ENCODE measurements around the gene CORO6.

Gene CORO6

GRCh38 chr17:29573558-29573869, 49.2 kb downstream of the CORO6 start:
- TF ChIP-seq CTCF (IDR thresholded peaks at IDR 0.05; ENCODE audit: low read depth, low read length, missing control alignments) = no peak
- no peaks in the 10 kb centered on the region for H3K27me3 ChIP-seq (replicated peaks)
- no peak overlapping the region for H3K4me3 ChIP-seq (ENCODE audit: low read depth, low read length)
- no peak overlapping the region for H3K27ac ChIP-seq
- DNase-seq = no peak
- peaks cover 46% of the 10 kb centered on the region for H3K36me3 ChIP-seq (replicated peaks)
- in situ Hi-C loops (cut with HindIII; ENCODE audit: low pct_ligation_motif_present, low sequenced_read_pairs) = no loop called here

GRCh38 chr17:29572691-29573557, 49.8 kb downstream of the CORO6 start:
- no peak for DNase-seq
- Histone ChIP-seq H3K4me3 (ENCODE audit: low read depth, low read length) (peak overlapping the region; percentile 27), H3K27ac (no peak overlapping the region), H3K36me3 (replicated peaks) (peaks cover 40% of the 10 kb centered on the region), H3K27me3 (replicated peaks) (no peaks in the 10 kb centered on the region)
- peak; percentile 66 for TF ChIP-seq CTCF (IDR thresholded peaks at IDR 0.05; ENCODE audit: low read depth, low read length, missing control alignments)
- in situ Hi-C loops (cut with HindIII; ENCODE audit: low pct_ligation_motif_present, low sequenced_read_pairs) = no loop called here

GRCh38 chr17:29571883-29572681, 50.6 kb downstream of the CORO6 start:
- in situ Hi-C loops (cut with HindIII; ENCODE audit: low pct_ligation_motif_present, low sequenced_read_pairs) = no loop called here
- no peak for DNase-seq
- no peaks in the 10 kb centered on the region for H3K27me3 ChIP-seq (replicated peaks)
- no peak overlapping the region for H3K27ac ChIP-seq
- no peak for TF ChIP-seq CTCF (IDR thresholded peaks at IDR 0.05; ENCODE audit: low read depth, low read length, missing control alignments)
- peak overlapping the region; percentile 27 for H3K4me3 ChIP-seq (ENCODE audit: low read depth, low read length)
- H3K36me3 ChIP-seq (replicated peaks) = peaks cover 33% of the 10 kb centered on the region

- Histone ChIP-seq H3K4me3 (ENCODE audit: low read depth, low read length) (no peak overlapping the region), H3K27ac (no peak overlapping the region), H3K36me3 (replicated peaks) (peaks cover 27% of the 10 kb centered on the region), H3K27me3 (replicated peaks) (no peaks in the 10 kb centered on the region)
- no peak for DNase-seq
- no peak for TF ChIP-seq CTCF (IDR thresholded peaks at IDR 0.05; ENCODE audit: low read depth, low read length, missing control alignments)
- in situ Hi-C loops (cut with HindIII; ENCODE audit: low pct_ligation_motif_present, low sequenced_read_pairs) = no loop called here
Observed at GRCh38 chr17:29571486-29571882, 51.2 kb downstream of the CORO6 start.

GRCh38 chr17:29570521-29570920, 52.2 kb downstream of the CORO6 start:
- H3K4me3 ChIP-seq (ENCODE audit: low read depth, low read length) = no peak overlapping the region
- peaks cover 17% of the 10 kb centered on the region for H3K36me3 ChIP-seq (replicated peaks)
- no peak for TF ChIP-seq CTCF (IDR thresholded peaks at IDR 0.05; ENCODE audit: low read depth, low read length, missing control alignments)
- in situ Hi-C loops (cut with HindIII; ENCODE audit: low pct_ligation_motif_present, low sequenced_read_pairs) = no loop called here
- H3K27ac ChIP-seq = no peak overlapping the region
- DNase-seq = no peak
- H3K27me3 ChIP-seq (replicated peaks) = no peaks in the 10 kb centered on the region
